OCI-LY3 (cell line): Measurements from ENCODE around the gene IPPK.

Experiments
- H2AFZ ChIP-seq: fragments of 200-600, 300-600 bp; shearing (Covaris generic); 2 replicates; pipeline ENCODE4 v1.6.0; 2014; ENCODE audit warnings: antibody characterized with exemption, low read depth, low read length
- H3K27ac ChIP-seq: fragments of 200-600, 300-600 bp; sonication (generic); 2 replicates; pipeline ENCODE4 v1.5.1; 2014; ENCODE audit warnings: mild to moderate bottlenecking, low read length, moderate library complexity, mixed read lengths
- H3K27me3 ChIP-seq: fragments of 200-600, 300-600 bp; sonication (generic); 2 replicates; pipeline ENCODE4 v1.6.1; 2014; ENCODE audit warnings: low read depth, low read length, mixed read lengths
- H3K36me3 ChIP-seq: fragments of 200-600, 300-600 bp; sonication (generic); replicated peaks from 2 replicates; pipeline ENCODE3; 2014; ENCODE audit warnings: low read depth, low read length, mixed read lengths
- H3K4me1 ChIP-seq: fragments of 300-600, 200-600 bp; sonication (generic); 2 replicates; pipeline ENCODE4 v1.6.1; 2014; ENCODE audit warnings: low read length, mixed read lengths
- H3K4me2 ChIP-seq: fragments of 200-600, 300-600 bp; sonication (generic); 2 replicates; pipeline ENCODE4 v1.6.1; 2014; ENCODE audit warnings: low read length, mixed read lengths
- H3K4me3 ChIP-seq: fragments of 300-600, 200-600 bp; sonication (generic); 2 replicates; pipeline ENCODE4 v1.5.1; 2014; ENCODE audit warnings: antibody characterized with exemption, mild to moderate bottlenecking, low read length, moderate library complexity
- H3K79me2 ChIP-seq: fragments of 300-600, 200-600 bp; shearing (Covaris generic); 2 replicates; pipeline ENCODE4 v1.6.1; 2014; ENCODE audit warnings: mild to moderate bottlenecking, low read length, mixed read lengths
- H3K9ac ChIP-seq: fragments of 300-600, 200-600 bp; shearing (Covaris generic); 2 replicates; pipeline ENCODE4 v1.6.0; 2014; ENCODE audit warnings: mild to moderate bottlenecking, low read length, moderate library complexity
- H3K9me3 ChIP-seq: fragments of 200-600, 300-600 bp; shearing (Covaris generic); 2 replicates; pipeline ENCODE4 v1.6.1; 2014; ENCODE audit warnings: low read length, mixed read lengths; ENCODE audit not compliant: insufficient read depth
- H4K20me1 ChIP-seq: fragments of 200-600, 300-600 bp; sonication (generic); 2 replicates; pipeline ENCODE4 v1.6.1; 2016; ENCODE audit warnings: low read length, mixed read lengths; ENCODE audit not compliant: insufficient read depth
- EZH2phosphoT487 ChIP-seq: fragments of 200-600 bp; shearing (Covaris generic); IDR thresholded peaks from 2 replicates; pipeline ENCODE4 v1.6.1; 2018; ENCODE audit warnings: antibody characterized with exemption, mixed run types, low read depth
- TF ChIP-seq, protein P1 (sequence below): fragments of 200-600, 300-600 bp; sonication (generic); IDR thresholded peaks from 2 replicates; pipeline ENCODE4 v1.5.1; 2014; ENCODE audit warnings: antibody characterized with exemption, low read length, low read depth

IPPK gene

DNA sequence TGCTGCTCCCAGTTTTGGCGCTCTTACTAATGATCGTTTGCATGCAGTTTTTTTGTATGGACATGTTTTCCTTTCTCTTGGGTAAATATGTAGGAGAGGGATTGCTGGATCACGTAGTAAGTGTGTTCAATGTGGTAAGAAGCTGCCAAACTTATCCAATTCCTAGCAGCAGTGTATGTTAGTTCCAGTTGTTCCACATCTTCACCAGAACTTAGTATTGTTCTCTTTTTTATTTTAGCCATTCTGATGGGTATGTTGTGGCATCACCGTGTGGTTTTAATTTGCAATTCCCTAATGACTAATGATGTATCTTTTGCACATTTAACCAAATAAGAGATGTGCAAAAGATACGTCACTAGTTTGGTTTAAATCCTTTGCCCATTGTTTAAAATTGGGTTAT is 65.9 kb downstream of the IPPK start:
- H3K27ac ChIP-seq = no peak overlapping the region
- H3K27me3 ChIP-seq = no peaks in the 10 kb centered on the region
- H3K4me2 ChIP-seq = no peak overlapping the region
- 0 out of 2 replicates have a peak, but pooled peaks cover 4% of the 10 kb centered on the region for H3K9me3 ChIP-seq
- H3K36me3 ChIP-seq = peaks cover 8% of the 10 kb centered on the region
- no peak overlapping the region for H3K4me3 ChIP-seq
- no peaks in the 10 kb centered on the region for H3K4me1 ChIP-seq
- no peak overlapping the region for H3K9ac ChIP-seq
- TF ChIP-seq, protein P1, sequence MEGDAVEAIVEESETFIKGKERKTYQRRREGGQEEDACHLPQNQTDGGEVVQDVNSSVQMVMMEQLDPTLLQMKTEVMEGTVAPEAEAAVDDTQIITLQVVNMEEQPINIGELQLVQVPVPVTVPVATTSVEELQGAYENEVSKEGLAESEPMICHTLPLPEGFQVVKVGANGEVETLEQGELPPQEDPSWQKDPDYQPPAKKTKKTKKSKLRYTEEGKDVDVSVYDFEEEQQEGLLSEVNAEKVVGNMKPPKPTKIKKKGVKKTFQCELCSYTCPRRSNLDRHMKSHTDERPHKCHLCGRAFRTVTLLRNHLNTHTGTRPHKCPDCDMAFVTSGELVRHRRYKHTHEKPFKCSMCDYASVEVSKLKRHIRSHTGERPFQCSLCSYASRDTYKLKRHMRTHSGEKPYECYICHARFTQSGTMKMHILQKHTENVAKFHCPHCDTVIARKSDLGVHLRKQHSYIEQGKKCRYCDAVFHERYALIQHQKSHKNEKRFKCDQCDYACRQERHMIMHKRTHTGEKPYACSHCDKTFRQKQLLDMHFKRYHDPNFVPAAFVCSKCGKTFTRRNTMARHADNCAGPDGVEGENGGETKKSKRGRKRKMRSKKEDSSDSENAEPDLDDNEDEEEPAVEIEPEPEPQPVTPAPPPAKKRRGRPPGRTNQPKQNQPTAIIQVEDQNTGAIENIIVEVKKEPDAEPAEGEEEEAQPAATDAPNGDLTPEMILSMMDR = no peak
- TF ChIP-seq EZH2phosphoT487 = no peak
- H4K20me1 ChIP-seq = no peaks in the 10 kb centered on the region
- no peaks in the 10 kb centered on the region for H3K79me2 ChIP-seq
- no peak overlapping the region for H2AFZ ChIP-seq

DNA sequence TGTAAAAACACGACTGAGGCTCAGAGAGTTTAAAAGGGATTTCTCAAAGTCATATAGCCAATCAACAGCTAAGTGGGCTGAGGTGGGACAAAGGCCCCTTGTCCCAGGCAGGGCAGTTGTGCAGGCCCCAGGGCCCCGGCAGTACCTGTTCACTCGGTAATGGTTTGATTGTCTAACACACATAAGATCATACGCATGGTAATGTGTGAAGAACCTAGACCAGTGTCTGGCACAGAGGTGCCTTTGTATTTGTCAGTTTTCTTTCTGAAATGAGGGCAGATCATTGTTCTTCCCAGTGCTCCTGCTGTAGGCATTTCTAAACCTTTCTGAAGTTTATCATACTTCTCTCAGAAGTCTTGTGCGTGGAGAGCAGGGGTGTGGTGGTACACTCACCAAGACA is 66.8 kb downstream of the IPPK start:
- Histone ChIP-seq H3K9ac (no peak overlapping the region), H3K4me2 (no peak overlapping the region), H3K4me1 (no peaks in the 10 kb centered on the region), H3K4me3 (no peak overlapping the region), H3K27me3 (no peaks in the 10 kb centered on the region), H2AFZ (no peak overlapping the region), H3K27ac (no peak overlapping the region), H3K36me3 (peaks cover 8% of the 10 kb centered on the region), H3K79me2 (no peaks in the 10 kb centered on the region), H4K20me1 (no peaks in the 10 kb centered on the region), H3K9me3 (0 out of 2 replicates have a peak, but pooled peaks cover 4% of the 10 kb centered on the region)
- TF ChIP-seq EZH2phosphoT487 = no peak
- TF ChIP-seq, protein P1 = no peak

- H3K9ac ChIP-seq = no peak overlapping the region
- no peak overlapping the region for H3K4me3 ChIP-seq
- peaks cover 8% of the 10 kb centered on the region for H3K36me3 ChIP-seq
- H3K9me3 ChIP-seq = 0 out of 2 replicates have a peak, but pooled peaks cover 4% of the 10 kb centered on the region
- no peak overlapping the region for H3K4me2 ChIP-seq
- H3K27ac ChIP-seq = no peak overlapping the region
- H3K27me3 ChIP-seq = no peaks in the 10 kb centered on the region
- no peak overlapping the region for H2AFZ ChIP-seq
- no peaks in the 10 kb centered on the region for H3K79me2 ChIP-seq
- TF ChIP-seq EZH2phosphoT487 = no peak
- TF ChIP-seq, protein P1 = no peak
- H4K20me1 ChIP-seq = no peaks in the 10 kb centered on the region
- H3K4me1 ChIP-seq = no peaks in the 10 kb centered on the region
These were observed 67.5 kb downstream of the IPPK start for GRCh38 chr9:92602413-92602812.

- H3K4me3 ChIP-seq = no peak overlapping the region
- no peaks in the 10 kb centered on the region for H3K4me1 ChIP-seq
- H3K4me2 ChIP-seq = no peak overlapping the region
- peaks cover 8% of the 10 kb centered on the region for H3K36me3 ChIP-seq
- H4K20me1 ChIP-seq = no peaks in the 10 kb centered on the region
- no peak overlapping the region for H2AFZ ChIP-seq
- no peak overlapping the region for H3K27ac ChIP-seq
- no peak overlapping the region for H3K9ac ChIP-seq
- 0 out of 2 replicates have a peak, but pooled peaks cover 4% of the 10 kb centered on the region for H3K9me3 ChIP-seq
- no peaks in the 10 kb centered on the region for H3K79me2 ChIP-seq
- TF ChIP-seq, protein P1 = no peak
- H3K27me3 ChIP-seq = no peaks in the 10 kb centered on the region
These were observed 68.5 kb downstream of the IPPK start for GRCh38 chr9:92601451-92601850.
